Ascending aorta (tissue), 2 donors: ENCODE data around the gene TRIM69. TPM values are rescaled to one million over a fixed set of nuclear protein-coding genes. Genes with fewer than 3 reads are reported as not detected.

Experiments
- DNase-seq, 2 donors: peaks; one replicate each; pipeline ENCODE4 v3.0.0-alpha.2; 2019; ENCODE audit warnings: low spot score in 2 of 2
- H3K27ac ChIP-seq, 2 donors: fragments of 200-600 bp; sonication (generic); one replicate each; pipeline ENCODE4 v1.5.1; 2016 to 2017; ENCODE audit warnings: mild to moderate bottlenecking in 1 of 2
- H3K27me3 ChIP-seq: fragments of 200-600 bp; sonication (generic); one replicate; pipeline ENCODE4 v1.5.1; 2017
- H3K36me3 ChIP-seq, 2 donors: fragments of 200-600 bp; sonication (generic); one replicate each; pipeline ENCODE4 v1.5.1; 2016
- H3K4me1 ChIP-seq, 2 donors: fragments of 200-600 bp; sonication (generic); one replicate each; pipeline ENCODE4 v1.5.1; 2016 to 2017; ENCODE audit warnings: mild to moderate bottlenecking in 1 of 2
- H3K4me3 ChIP-seq, 2 donors: fragments of 200-600 bp; sonication (generic); one replicate each; pipeline ENCODE4 v1.5.1; 2016 to 2017; ENCODE audit warnings: mild to moderate bottlenecking in 1 of 2
- H3K9me3 ChIP-seq, 2 donors: fragments of 200-600 bp; sonication (generic); one replicate each; pipeline ENCODE4 v1.5.1; 2016
- intact Hi-C: fragments of 100-400 bp; cut with DNase I; formaldehyde crosslinking; loops from one replicate; pipeline ENCODE4 v1.15.1; 2023
- total RNA-seq: library from RNA; depleted of rRNA; stranded (reverse); fragments of >200 nt; gene quantifications from one replicate; pipeline ENCODE4 v1.1.0, GENCODE V29; 2016
- TF ChIP-seq, protein P1 (sequence below), 3 experiments: fragments of 200-600 bp in 2 of 3; fragments of 450-650 bp in 1 of 3; sonication (generic) in 2 of 3; IDR thresholded peaks; one replicate each; pipeline ENCODE4 v1.5.1; 2016 to 2019; ENCODE audit warnings: antibody characterized with exemption in 3 of 3, mild to moderate bottlenecking in 1 of 3, moderate library complexity in 1 of 3

The TRIM69 gene
- total RNA-seq, 1 donor from 2014 or later, result 40.3 TPM

DNA sequence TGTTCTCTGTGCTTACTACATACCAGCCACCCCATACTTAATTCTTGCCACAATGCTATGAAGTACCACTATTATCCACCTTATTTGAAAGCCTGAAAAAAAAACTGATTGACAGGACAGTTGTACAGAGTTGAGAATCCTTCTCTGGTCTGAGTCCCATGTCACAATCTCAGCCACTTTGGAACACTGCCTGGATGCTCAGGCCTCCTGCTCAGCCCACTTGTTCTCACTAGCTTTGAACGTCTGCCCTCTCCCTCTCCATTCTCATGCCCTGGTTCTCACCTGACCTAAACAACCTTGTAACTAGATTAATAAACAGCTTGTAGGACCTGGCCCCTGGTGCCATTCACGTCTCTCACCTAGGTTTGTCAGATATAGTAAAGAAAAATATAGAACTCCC, 53.9 kb downstream of the TRIM69 start:
- Histone ChIP-seq H3K4me1 (no peaks in the 10 kb centered on the region), H3K27me3 (no peaks in the 10 kb centered on the region), H3K27ac (no peak overlapping the region), H3K4me3 (no peak overlapping the region), H3K9me3 (no peaks in the 10 kb centered on the region), H3K36me3 (no peaks in the 10 kb centered on the region)
- DNase-seq, result no peak
- intact Hi-C loops, result no loop called here
- TF ChIP-seq, protein P1, sequence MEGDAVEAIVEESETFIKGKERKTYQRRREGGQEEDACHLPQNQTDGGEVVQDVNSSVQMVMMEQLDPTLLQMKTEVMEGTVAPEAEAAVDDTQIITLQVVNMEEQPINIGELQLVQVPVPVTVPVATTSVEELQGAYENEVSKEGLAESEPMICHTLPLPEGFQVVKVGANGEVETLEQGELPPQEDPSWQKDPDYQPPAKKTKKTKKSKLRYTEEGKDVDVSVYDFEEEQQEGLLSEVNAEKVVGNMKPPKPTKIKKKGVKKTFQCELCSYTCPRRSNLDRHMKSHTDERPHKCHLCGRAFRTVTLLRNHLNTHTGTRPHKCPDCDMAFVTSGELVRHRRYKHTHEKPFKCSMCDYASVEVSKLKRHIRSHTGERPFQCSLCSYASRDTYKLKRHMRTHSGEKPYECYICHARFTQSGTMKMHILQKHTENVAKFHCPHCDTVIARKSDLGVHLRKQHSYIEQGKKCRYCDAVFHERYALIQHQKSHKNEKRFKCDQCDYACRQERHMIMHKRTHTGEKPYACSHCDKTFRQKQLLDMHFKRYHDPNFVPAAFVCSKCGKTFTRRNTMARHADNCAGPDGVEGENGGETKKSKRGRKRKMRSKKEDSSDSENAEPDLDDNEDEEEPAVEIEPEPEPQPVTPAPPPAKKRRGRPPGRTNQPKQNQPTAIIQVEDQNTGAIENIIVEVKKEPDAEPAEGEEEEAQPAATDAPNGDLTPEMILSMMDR (IDR thresholded peaks at IDR 0.05), result no peak

DNA sequence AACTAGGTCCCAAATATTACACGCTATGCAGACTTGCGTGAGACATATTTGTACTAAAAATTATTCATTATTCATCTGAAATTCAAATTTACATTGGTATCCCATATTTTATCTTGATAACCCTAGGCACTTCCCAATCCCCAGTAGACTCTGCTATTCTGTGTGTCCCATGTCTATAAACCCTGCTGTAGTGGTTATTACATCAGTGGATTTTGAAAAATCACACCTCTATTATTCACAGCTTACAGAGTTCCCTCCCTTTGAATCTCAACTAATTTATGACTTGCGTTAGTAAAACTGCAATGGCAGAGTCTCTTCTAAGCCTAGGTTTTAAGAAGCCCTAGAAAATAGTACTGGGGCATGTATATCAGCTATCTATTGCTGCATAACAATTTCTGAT, 54.3 kb downstream of the TRIM69 start:
- no peak for DNase-seq
- Histone ChIP-seq H3K27ac (no peak overlapping the region), H3K27me3 (no peaks in the 10 kb centered on the region), H3K9me3 (no peaks in the 10 kb centered on the region), H3K36me3 (no peaks in the 10 kb centered on the region), H3K4me3 (no peak overlapping the region), H3K4me1 (no peaks in the 10 kb centered on the region)
- intact Hi-C loops, result no loop called here
- TF ChIP-seq, protein P1 (IDR thresholded peaks at IDR 0.05), result no peak

DNA sequence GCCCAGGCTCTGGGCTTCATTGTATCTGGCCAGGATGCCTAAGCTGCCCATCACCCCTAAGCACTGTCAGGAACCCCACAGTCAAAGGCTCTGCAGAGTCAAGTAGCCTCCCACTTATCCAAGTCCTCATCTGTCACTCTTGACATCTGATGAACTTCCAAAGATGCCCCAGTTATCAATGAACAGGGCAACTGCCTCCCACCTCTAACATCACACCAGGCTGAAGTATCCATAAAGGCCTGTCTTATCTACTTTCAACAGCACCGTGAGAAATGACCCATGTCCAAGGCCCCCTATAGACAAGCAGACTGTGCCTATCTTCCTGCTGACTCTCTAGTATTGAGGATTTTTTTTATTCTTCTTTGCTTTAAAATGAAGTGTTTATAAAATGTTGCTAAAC, 56.4 kb downstream of the TRIM69 start:
- Histone ChIP-seq H3K4me3 (no peak overlapping the region), H3K36me3 (no peaks in the 10 kb centered on the region), H3K27me3 (no peaks in the 10 kb centered on the region), H3K9me3 (no peaks in the 10 kb centered on the region), H3K27ac (no peak overlapping the region), H3K4me1 (no peaks in the 10 kb centered on the region)
- TF ChIP-seq, protein P1 (IDR thresholded peaks at IDR 0.05), result no peak
- DNase-seq, result no peak
- intact Hi-C loops, result no loop called here

DNA sequence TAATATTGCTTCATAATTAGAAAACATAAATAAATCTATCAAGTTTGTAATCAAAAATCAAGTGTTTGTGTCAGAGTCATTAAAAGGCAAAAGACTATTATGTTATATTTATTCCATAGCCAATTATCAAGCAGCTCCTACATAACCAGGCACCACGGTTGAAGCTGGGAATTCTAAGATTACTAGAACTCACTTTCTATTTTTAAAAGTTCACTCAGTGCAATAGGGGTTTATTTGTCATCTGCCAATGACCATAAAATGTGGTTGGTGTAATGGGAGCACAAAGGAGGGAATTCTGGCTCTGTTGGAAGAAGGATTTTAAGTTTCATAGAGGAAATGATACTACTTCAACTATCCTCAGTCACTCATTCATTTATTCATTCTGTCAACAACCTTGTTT, 57.7 kb downstream of the TRIM69 start:
- intact Hi-C loops, result no loop called here
- no peaks in the 10 kb centered on the region for H3K9me3 ChIP-seq
- H3K4me1 ChIP-seq, result no peaks in the 10 kb centered on the region
- no peak overlapping the region for H3K27ac ChIP-seq
- no peaks in the 10 kb centered on the region for H3K27me3 ChIP-seq
- TF ChIP-seq, protein P1 (IDR thresholded peaks at IDR 0.05), result no peak
- DNase-seq, result no peak
- H3K4me3 ChIP-seq, result no peak overlapping the region
- H3K36me3 ChIP-seq, result no peaks in the 10 kb centered on the region

DNA sequence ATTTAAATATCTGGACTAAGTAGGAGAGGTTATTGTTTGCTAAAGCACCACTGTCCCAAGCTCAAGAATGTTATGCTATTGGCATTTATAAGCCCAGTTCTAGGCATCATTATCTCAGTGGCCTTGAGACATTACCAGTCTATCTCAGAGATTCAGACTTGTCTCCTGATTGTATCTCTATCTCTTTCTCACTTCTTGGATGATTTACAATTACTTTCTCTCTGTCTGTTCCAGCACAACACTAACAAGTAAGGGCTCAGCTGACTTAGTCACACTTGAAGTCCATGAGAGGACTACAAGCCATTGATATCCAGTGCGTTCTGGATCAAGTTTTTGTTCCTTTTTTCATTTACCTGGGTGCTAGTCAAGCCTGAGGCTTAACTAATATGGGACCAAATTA, 60.2 kb downstream of the TRIM69 start:
- Histone ChIP-seq H3K4me1 (no peaks in the 10 kb centered on the region), H3K9me3 (no peaks in the 10 kb centered on the region), H3K36me3 (no peaks in the 10 kb centered on the region), H3K27me3 (no peaks in the 10 kb centered on the region), H3K27ac (no peak overlapping the region), H3K4me3 (no peak overlapping the region)
- TF ChIP-seq, protein P1 (IDR thresholded peaks at IDR 0.05), result no peak
- intact Hi-C loops, result no loop called here
- no peak for DNase-seq

DNA sequence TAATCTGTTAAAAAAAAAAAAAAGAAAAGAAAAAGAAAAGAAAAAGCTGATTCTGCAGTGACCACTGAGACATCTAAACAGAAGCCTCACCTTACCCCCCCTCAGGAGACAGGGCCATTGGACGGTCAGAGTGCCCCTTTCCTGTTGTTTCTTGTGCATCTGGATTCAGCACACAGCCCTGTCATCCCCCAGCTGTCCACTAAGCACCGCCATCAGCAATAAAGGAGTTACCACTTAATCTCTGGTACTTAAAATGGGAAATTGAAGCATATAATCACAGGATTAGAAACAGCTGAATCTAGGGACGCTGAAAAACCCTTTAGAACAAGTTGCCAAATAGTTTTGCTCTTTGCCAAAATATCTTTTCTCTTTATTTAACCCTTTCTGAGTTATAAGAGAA, 62.5 kb downstream of the TRIM69 start:
- H3K36me3 ChIP-seq, result no peaks in the 10 kb centered on the region
- no peaks in the 10 kb centered on the region for H3K9me3 ChIP-seq
- no peaks in the 10 kb centered on the region for H3K4me1 ChIP-seq
- no peak overlapping the region for H3K4me3 ChIP-seq
- no peak for DNase-seq
- H3K27me3 ChIP-seq, result no peaks in the 10 kb centered on the region
- TF ChIP-seq, protein P1 (IDR thresholded peaks at IDR 0.05), result no peak
- no peak overlapping the region for H3K27ac ChIP-seq
- intact Hi-C loops, result no loop called here
